WTC11 (cell line): ENCODE results near the gene NRXN3.

Experiments
- USF2 ChIP-seq: sonication (generic); formaldehyde crosslinking; IDR thresholded peaks from 2 replicates; pipeline ENCODE4 v1.8.1; 2023; ENCODE audit warnings: mild to moderate bottlenecking, missing genetic modification reagents, moderate library complexity
- TF ChIP-seq, protein P1 (sequence below): fragments of 200-600 bp; IDR thresholded peaks from 2 replicates; pipeline ENCODE4 v1.8.0; 2022; ENCODE audit warnings: antibody characterized with exemption

DNA sequence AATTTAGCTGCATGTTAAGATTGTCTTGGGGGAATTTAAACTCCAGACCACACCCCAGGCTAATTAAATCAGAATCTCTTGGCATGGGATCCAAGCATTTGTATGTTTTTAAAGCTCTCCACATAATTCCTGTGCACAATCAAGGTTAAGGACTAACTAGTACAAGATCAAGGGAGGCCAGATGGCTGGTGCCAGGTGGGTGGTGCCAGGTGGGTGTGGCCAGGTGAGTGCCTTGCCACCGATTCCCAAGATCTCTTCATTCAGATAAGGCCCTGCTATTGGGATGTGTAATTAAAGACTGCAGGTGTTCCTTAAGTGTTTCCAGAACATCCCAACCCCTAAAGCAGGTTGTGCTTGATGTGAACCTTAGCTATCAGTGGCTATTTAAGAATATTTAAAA is 75.1 kb downstream of the NRXN3 start:
- TF ChIP-seq, protein P1, sequence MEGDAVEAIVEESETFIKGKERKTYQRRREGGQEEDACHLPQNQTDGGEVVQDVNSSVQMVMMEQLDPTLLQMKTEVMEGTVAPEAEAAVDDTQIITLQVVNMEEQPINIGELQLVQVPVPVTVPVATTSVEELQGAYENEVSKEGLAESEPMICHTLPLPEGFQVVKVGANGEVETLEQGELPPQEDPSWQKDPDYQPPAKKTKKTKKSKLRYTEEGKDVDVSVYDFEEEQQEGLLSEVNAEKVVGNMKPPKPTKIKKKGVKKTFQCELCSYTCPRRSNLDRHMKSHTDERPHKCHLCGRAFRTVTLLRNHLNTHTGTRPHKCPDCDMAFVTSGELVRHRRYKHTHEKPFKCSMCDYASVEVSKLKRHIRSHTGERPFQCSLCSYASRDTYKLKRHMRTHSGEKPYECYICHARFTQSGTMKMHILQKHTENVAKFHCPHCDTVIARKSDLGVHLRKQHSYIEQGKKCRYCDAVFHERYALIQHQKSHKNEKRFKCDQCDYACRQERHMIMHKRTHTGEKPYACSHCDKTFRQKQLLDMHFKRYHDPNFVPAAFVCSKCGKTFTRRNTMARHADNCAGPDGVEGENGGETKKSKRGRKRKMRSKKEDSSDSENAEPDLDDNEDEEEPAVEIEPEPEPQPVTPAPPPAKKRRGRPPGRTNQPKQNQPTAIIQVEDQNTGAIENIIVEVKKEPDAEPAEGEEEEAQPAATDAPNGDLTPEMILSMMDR: no peak
- no peak for TF ChIP-seq USF2 (CRISPR knock-in tag)
